A549 (cell line): ENCODE data around the gene TOGARAM1. TPM values are rescaled to one million over a fixed set of nuclear protein-coding genes. Genes with fewer than 3 reads are reported as not detected.

Experiments used
- ATAC-seq, 2 experiments: fragments of 200-7000 bp in 1 of 2; fragments of >200 bp in 1 of 2; cut with Nextera tagmentation in 1 of 2; cut with Tn5 transposase in 1 of 2; 3 replicates each; pipeline versions ENCODE4 v1.8.0 to v1.9.1; 2018 to 2020; ENCODE audit warnings: mild to moderate bottlenecking in 1 of 2, moderate library complexity in 1 of 2
- CTCF ChIA-PET: fragments of 300-600 bp; sonication (Branson Sonifier 250); formaldehyde crosslinking; extraction: SDS; loops from one replicate; lab custom pipeline; 2021; ENCODE audit warnings: antibody characterized with exemption, inconsistent platforms; lab: Yijun Ruan, JAX
- POLR2A ChIA-PET: fragments of 350-600 bp; formaldehyde crosslinking; extraction: SDS; loops from one replicate; lab custom pipeline; 2021; ENCODE audit warnings: antibody characterized with exemption, inconsistent platforms; lab: Yijun Ruan, JAX
- DNase-seq, 2 experiments: peaks; one replicate each; pipeline versions ENCODE4 v3.0.0 to v3.0.0-alpha.2; 2011 to 2016; ENCODE audit warnings: low read depth in 1 of 2, low spot score in 1 of 2
- FAIRE-seq: peaks from 2 replicates; lab custom pipeline; 2011; peaks lifted over from hg19 to GRCh38; lab: Jason Lieb, UNC
- H3K27ac ChIP-seq, 2 experiments: fragments of >200 bp; sonication (Bioruptor Twin); formaldehyde crosslinking; 3 replicates each; pipeline ENCODE4 v1.5.1; 2016 to 2017
- H3K4me1 ChIP-seq: fragments of >200 bp; sonication (Bioruptor Twin); formaldehyde crosslinking; 3 replicates; pipeline ENCODE4 v1.6.1; 2016
- H3K4me2 ChIP-seq: fragments of >200 bp; sonication (Bioruptor Twin); formaldehyde crosslinking; 3 replicates; pipeline ENCODE4 v1.6.1; 2016
- H3K4me3 ChIP-seq: fragments of >200 bp; sonication (Bioruptor Twin); formaldehyde crosslinking; 3 replicates; pipeline ENCODE4 v1.5.1; 2016
- H3K9me3 ChIP-seq: fragments of >200 bp; sonication (Bioruptor Twin); formaldehyde crosslinking; 3 replicates; pipeline ENCODE4 v1.6.1; 2016
- BCL3 ChIP-seq: fragments of >200 bp; sonication (Bioruptor Twin); formaldehyde crosslinking; IDR thresholded peaks from 3 replicates; pipeline ENCODE4 v1.6.1; 2016
- E2F6 ChIP-seq: IDR thresholded peaks from 2 replicates; pipeline ENCODE4 v1.6.1; 2012; ENCODE audit warnings: low read depth, borderline replicate concordance
- EHF ChIP-seq: fragments of 250-450 bp; sonication (Bioruptor Pico); IDR thresholded peaks from 2 replicates; pipeline ENCODE4 v1.5.0; 2020; ENCODE audit warnings: mild to moderate bottlenecking
- ESRRA ChIP-seq: fragments of 150-350 bp; IDR thresholded peaks from 2 replicates; pipeline ENCODE4 v1.6.1; 2014; ENCODE audit warnings: mild to moderate bottlenecking, low read length, borderline replicate concordance
- FOXS1 ChIP-seq: fragments of 250-450 bp; sonication (Bioruptor Pico); IDR thresholded peaks from 2 replicates; pipeline ENCODE4 v1.5.0; 2020; ENCODE audit warnings: mild to moderate bottlenecking, moderate library complexity
- HMGXB4 ChIP-seq: fragments of 250-450 bp; sonication (Bioruptor Pico); IDR thresholded peaks from 2 replicates; pipeline ENCODE4 v1.5.0; 2021; ENCODE audit warnings: mild to moderate bottlenecking, moderate library complexity, borderline replicate concordance
- JUN ChIP-seq, 2 experiments: fragments of >200 bp; sonication (Bioruptor Twin); formaldehyde crosslinking; IDR thresholded peaks; 2 replicates in 1 of 2; 3 replicates in 1 of 2; pipeline ENCODE4 v1.6.1; 2016 to 2017
- MAFK ChIP-seq: fragments of 450-650 bp; IDR thresholded peaks from 2 replicates; pipeline ENCODE4 v1.6.1; 2014; ENCODE audit not compliant: partially characterized antibody
- MAX ChIP-seq: IDR thresholded peaks from 2 replicates; pipeline ENCODE4 v1.6.1; 2012
- NR3C1 ChIP-seq: fragments of >200 bp; sonication (Bioruptor Twin); formaldehyde crosslinking; IDR thresholded peaks from 3 replicates; pipeline ENCODE4 v1.6.1; 2017
- PHF8 ChIP-seq: fragments of 200-600 bp; sonication (generic); IDR thresholded peaks from 2 replicates; pipeline ENCODE4 v1.6.1; 2016; ENCODE audit warnings: low read depth, mild to moderate bottlenecking, antibody characterized with exemption, moderate library complexity, borderline replicate concordance
- POLR2AphosphoS2 ChIP-seq: conservative IDR thresholded peaks from 2 replicates; pipeline ENCODE4 v1.6.1; 2012; ENCODE audit warnings: low read length, improper control_type of control experiment, inconsistent platforms
- RARB ChIP-seq: fragments of 250-450 bp; sonication (Bioruptor Pico); IDR thresholded peaks from 2 replicates; pipeline ENCODE4 v1.8.0; 2021; ENCODE audit warnings: mild to moderate bottlenecking, moderate library complexity
- RFX5 ChIP-seq: fragments of 450-650 bp; IDR thresholded peaks from 2 replicates; pipeline ENCODE4 v1.7.1; 2014; ENCODE audit warnings: antibody characterized with exemption, mild to moderate bottlenecking, moderate library complexity
- SMC3 ChIP-seq: fragments of >200 bp; sonication (Bioruptor Twin); formaldehyde crosslinking; IDR thresholded peaks from 3 replicates; pipeline ENCODE4 v1.6.1; 2018; ENCODE audit warnings: inconsistent platforms
- ZSCAN20 ChIP-seq: fragments of 250-450 bp; sonication (Bioruptor Pico); IDR thresholded peaks from 2 replicates; pipeline ENCODE4 v1.8.0; 2022; ENCODE audit warnings: mild to moderate bottlenecking, moderate library complexity
- WGBS: methylation state at CpG from one replicate; pipeline ENCODE4 v1.1.6; 2017; ENCODE audit errors: missing lambda C conversion rate; 5-methylcytosine and 5-hydroxymethylcytosine counted together
- polyA plus RNA-seq, 4 experiments: library from polyadenylated mRNA; depleted of rRNA in 3 of 4; stranded (reverse); fragments of >200 nt; fragmentation: RNase III in 1 of 4; extraction: RNeasy Plus Mini Kit Qiagen cat#74134 plus additional on column Dnase treatment in 1 of 4; gene quantifications; 2 replicates in 3 of 4; 3 replicates in 1 of 4; pipeline ENCODE4 v1.2.3, GENCODE V29; 2011 to 2017
- TF ChIP-seq, protein P1 (sequence below): fragments of 450-650 bp; IDR thresholded peaks from 2 replicates; pipeline ENCODE4 v1.6.1; 2014; ENCODE audit warnings: antibody characterized with exemption

Gene TOGARAM1
- polyA plus RNA-seq, 2 of the 4 experiments (the other 2 are of a cell fraction), result 7.6 to 17.6 TPM

DNA sequence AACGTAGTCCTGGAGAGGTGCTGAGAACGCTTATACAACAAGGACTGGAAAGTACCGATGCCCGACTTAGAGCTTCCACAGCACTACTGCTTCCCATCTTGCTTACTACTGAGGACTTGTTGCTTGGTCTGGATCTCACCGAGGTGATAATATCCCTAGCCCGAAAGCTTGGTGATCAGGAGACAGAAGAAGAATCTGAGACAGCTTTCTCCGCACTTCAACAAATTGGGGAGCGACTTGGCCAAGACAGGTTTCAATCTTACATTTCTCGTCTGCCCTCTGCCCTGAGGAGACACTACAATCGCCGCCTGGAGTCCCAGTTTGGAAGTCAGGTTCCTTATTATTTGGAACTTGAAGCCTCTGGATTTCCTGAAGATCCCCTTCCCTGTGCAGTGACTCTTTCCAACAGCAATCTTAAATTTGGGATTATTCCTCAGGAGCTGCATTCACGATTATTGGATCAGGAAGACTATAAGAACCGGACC lies 1.1 kb downstream of the TOGARAM1 start:
- peak overlapping the region; percentile 92 for H3K4me2 ChIP-seq
- peak overlapping the region; percentile 80 to 89; a peak in 5 of 6 replicates for H3K27ac ChIP-seq
- no peaks in the 10 kb centered on the region for H3K9me3 ChIP-seq
- POLR2A ChIA-PET, result interaction anchor here (0.9 to 2.2 kb wide), 2 partner anchors 29 to 171 kb away, joined by 11 to 12 read pairs; partner anchors contain the start of gene FKBP3
- CTCF ChIA-PET, result interaction anchor here (0.6 to 2.1 kb wide), 4 partner anchors 15 to 290 kb away, joined by 3 to 6 read pairs (median 4); partner anchors contain the start of gene MIS18BP1
- FAIRE-seq (no peak), ATAC-seq (peak in 1 of 2 experiments; percentile 3; a peak in 3 of 6 replicates), DNase-seq (no peak)
- 8% methylated on average over 13 of the region's 13 CpGs for WGBS
- peaks cover 38% of the 10 kb centered on the region for H3K4me1 ChIP-seq
- TF ChIP-seq FOXS1 (CRISPR knock-in tag) (no peak), EHF (no peak), RARB (no peak), SMC3 (no peak), JUN (IDR thresholded peaks at IDR 0.05) (no peak), RFX5 (no peak), E2F6 (no peak), NR3C1 (no peak), ESRRA (no peak), POLR2AphosphoS2 (no peak), HMGXB4 (no peak), PHF8 (no peak), MAFK (no peak)
- TF ChIP-seq, all 56 proteins: peak for 0
- H3K4me3 ChIP-seq, result peak overlapping the region; percentile 76

DNA sequence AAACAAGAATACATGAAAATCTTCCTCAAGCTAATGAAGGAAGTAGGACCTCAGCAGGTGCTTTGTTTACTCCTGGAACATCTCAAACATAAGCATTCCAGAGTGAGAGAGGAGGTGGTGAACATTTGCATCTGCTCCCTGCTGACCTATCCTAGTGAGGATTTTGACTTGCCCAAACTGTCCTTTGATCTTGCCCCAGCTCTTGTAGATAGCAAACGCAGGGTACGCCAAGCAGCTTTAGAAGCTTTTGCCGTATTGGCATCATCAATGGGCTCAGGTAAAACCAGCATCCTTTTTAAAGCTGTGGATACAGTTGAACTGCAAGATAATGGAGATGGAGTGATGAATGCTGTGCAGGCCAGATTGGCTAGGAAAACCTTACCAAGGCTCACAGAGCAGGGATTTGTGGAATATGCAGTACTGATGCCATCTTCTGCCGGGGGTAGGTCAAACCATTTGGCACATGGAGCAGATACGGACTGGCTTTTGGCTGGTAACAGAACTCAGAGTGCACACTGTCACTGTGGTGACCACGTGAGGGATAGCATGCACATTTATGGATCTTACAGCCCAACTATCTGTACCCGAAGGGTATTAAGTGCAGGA lies 1.9 kb downstream of the TOGARAM1 start:
- Histone ChIP-seq H3K4me2 (peak overlapping the region; percentile 92), H3K9me3 (no peaks in the 10 kb centered on the region), H3K4me1 (peaks cover 30% of the 10 kb centered on the region), H3K4me3 (peak overlapping the region; percentile 76), H3K27ac (peak overlapping the region in 1 of 2 experiments; percentile 44; a peak in 2 of 6 replicates)
- POLR2A ChIA-PET, result interaction anchor here (0.5 kb wide), 1 partner anchor 270 kb away, joined by 4 read pairs; no protein-coding TSS in a partner anchor
- ATAC-seq (no peak), FAIRE-seq (no peak), DNase-seq (peak in 1 of 2 experiments; percentile 33)
- CTCF ChIA-PET, result interaction anchor here (1.2 to 2.1 kb wide), 2 partner anchors 49 to 50 kb away, joined by 3 to 6 read pairs; no protein-coding TSS in a partner anchor
- WGBS, result 8% methylated on average over 7 of the region's 7 CpGs
- no peak for TF ChIP-seq MAFK
- TF ChIP-seq MAX, result peak; percentile 46; the same call in 1 of the 2 replicates
- no peak for TF ChIP-seq BCL3
- TF ChIP-seq, protein P1, sequence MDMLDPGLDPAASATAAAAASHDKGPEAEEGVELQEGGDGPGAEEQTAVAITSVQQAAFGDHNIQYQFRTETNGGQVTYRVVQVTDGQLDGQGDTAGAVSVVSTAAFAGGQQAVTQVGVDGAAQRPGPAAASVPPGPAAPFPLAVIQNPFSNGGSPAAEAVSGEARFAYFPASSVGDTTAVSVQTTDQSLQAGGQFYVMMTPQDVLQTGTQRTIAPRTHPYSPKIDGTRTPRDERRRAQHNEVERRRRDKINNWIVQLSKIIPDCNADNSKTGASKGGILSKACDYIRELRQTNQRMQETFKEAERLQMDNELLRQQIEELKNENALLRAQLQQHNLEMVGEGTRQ, result peak; percentile 55; the same call in 1 of the 2 replicates
- no peak for TF ChIP-seq ZSCAN20 (CRISPR knock-in tag)
